GM19351 (cell line): ENCODE data around the gene JARID2.

ENCODE experiments used
- ATAC-seq: cut with Tn5 transposase; IDR thresholded peaks from one replicate; pipeline ENCODE4 v1.9.1; 2021; ENCODE audit warnings: mild to moderate bottlenecking, moderate library complexity; ENCODE audit not compliant: unreplicated experiment

Gene JARID2

DNA sequence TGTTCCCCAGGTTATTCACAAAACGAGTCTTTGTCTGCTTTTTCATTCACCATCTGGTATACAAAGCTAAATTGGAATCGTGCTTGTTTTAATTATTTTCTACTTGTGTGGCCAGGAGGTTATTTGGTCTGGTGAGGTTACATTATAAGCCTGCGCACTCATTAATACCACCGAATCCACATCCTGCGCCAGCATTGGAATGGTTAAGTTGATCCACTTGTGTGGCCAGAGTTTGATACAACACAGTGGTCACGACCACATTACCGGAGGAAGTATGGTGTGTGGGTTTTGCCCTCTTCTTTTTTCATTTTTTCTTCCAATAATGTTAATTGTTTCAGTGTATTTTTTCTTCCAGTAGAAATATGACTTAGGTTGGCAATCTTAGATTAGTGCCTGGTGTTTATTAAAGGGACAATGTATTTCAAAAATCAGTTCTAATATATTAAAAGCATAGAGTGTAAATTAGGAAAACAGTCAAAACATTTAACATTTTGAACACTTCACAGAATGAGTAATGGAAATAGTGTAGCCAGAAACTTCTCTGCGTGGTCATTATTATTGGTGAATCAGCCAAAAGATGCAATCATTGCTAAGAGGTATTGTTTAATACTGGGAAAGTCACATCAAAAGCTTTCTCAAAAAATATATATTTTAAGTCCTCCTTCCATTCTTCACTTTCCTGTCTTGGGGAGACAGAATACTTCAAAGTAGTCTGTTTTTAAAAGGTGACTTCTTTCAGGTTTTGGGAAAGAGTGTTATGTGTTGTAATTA is 84.5 kb downstream of the JARID2 start:
- ATAC-seq, result no peak

DNA sequence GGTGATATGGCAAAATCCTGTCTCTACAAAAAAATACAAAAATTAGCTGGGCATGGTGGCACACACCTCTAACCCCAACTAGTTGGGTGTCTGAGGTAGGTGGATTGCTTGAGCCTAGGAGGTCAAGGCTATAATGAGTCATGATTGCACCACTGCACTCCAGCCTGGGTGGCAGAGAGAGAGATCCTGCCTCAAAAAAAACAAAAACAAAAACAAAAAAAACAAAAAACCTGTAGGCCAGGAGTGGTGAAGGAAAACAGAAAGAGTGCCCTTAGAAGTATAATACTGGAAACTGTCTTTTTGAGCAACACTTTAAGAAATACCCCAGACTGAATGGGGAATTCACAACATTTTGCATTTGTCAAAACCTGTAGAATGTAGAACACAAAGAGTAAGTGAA is 85.3 kb downstream of the JARID2 start:
- no peak for ATAC-seq

DNA sequence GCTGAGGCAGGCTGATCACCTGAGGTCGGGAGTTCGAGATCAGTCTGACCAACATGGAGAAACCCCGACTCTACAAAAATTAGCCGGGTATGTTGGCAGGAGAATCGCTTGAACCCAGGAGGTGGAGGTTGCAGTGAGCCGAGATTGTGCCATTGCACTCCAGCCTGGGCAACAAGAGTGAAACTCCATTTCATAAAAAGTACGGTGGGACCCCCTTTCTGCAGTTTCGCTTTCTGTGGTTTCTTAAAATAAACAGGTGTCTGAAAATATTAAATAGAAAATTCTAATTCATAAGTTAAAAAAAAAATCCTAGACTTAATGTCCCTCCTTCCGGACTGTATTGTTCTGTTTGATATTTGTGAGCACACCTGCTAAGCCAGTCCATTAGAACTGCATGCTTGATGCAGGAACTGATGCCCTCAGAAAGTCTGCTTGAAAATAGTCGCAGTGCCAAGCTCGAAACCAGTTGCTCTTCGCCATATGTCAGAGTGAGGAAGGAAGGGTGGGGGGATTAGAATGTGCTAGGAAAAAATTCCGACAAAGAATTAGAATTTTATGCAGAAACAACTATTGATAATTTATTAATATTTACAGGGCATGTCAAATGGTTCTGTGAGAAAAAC is 85.9 kb downstream of the JARID2 start:
- no peak for ATAC-seq

DNA sequence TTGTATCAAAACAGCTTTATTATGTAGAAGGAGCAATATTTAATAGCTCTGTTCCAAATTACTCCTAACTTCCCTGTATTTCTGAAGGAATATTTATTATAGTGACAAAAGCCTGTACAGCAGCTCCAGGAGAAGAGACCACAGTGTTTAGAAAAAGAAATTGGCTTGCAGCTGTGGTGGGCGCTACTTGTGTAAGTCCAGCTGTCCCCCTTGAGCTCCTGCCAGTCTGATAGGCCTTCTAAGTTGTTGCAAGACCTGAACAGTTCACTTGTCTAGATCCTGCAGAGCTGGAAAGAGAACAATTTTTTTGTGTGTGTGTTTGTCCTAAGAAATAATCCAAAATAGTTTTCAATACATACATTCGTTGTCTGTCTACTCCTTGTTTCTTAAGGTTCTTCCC is 86.6 kb downstream of the JARID2 start:
- no peak for ATAC-seq

DNA sequence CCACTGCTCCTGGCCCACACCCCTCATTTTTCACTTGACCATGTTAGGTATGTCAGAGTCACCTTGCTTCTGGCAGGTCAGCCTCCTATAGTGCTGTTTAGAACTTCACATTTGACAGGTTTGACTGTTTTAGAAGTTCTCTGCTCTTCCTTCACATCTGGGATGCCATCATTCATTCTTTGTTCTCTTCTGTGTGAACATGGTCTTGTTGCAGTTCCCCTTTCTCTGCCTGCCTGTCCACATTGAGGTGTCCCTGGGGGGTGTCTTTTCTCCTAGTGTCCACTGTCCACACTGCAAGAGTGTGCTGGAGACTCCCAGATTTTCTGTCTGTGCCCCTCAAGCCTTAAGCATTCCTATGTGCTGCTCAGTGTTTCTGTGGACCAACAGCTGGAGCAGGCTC is 89.5 kb downstream of the JARID2 start:
- no peak for ATAC-seq

DNA sequence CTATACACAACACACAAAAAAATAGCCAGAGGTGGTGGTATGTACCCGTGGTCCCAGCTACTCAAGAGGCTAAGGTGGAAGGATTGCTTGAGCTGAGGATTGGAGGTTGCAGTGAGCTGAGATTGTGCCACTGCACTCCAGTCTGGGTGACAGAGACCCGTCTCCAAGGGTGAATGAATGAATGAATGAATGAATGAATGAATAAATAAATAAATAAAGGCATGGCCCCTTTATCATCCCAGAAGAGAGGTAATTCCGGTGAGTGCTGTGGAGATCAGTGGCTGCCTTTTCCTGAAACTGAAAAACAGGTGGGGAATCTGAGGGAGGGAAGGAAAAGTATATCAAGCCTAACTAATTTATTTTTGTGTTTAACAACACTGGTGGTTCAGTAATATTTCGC is 90.0 kb downstream of the JARID2 start:
- no peak for ATAC-seq

DNA sequence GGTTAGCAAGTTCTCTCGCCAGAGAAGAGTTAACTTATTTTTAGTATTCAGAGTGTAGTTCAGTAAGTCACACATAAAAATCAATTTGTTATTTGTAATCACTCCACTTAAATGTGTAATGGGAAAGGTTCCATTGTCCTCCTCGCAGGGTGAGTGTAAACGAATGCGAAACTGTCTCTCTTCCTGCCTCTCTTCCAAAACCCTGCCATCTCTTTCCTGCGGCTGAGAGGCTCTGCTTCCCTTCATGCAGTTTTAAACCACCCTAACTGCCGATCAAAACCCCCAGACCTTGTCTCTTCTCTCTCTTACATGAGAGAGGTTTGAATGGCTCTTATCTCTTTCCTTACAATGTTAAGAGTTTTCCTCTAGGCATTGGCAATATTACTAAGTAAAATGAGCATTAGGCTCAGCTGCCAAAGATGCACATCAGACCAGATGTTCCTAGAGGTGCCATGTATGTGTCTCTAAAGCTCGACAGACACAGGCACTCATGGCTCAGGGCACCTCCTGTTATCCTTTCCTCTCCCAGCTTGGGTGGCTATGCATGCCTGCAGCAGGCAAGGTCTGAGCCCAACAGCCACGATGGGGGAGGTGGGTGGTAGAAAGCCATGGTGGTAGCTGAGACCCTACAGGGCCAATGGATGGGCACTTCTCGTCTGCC is 91.2 kb downstream of the JARID2 start:
- no peak for ATAC-seq

DNA sequence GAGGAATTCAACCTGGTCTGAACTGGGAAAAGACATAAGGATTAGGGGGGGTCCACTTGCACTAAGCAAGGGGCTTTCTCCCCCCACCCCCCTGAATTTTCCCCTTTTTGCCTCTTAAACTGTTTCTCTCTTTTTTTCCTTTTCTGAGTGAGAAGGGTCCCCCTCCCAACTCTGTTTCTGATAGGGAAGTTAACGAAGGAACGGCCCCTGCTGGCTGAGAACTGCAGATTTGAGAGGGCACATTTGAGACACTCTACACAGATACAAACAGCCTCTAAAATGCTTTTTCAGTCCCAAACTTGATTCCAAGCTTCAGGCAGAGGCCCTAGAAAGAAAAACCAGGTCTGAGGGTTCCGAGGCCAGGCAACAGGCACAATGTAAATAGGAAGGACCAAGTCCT is 91.7 kb downstream of the JARID2 start:
- ATAC-seq, result no peak

DNA sequence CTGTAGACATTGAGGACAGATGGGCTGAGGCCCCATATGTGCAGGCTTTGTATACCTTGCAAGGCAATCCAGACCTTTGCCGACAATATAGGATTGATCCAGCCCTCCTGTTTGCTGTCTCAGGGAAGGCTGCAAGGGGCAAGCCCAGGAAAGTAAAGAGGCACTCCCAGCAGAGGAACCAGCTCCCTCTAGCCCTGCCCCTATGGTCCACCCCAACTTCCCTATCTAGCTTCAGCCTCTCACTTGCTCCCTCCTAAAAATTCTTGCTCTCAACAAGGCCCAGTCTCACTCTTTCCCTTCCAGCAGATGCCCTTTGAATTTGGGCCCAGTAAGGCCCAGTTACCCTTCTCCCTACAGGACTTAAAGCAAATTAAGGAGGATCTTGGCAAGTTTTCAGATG is 92.6 kb downstream of the JARID2 start:
- no peak for ATAC-seq

DNA sequence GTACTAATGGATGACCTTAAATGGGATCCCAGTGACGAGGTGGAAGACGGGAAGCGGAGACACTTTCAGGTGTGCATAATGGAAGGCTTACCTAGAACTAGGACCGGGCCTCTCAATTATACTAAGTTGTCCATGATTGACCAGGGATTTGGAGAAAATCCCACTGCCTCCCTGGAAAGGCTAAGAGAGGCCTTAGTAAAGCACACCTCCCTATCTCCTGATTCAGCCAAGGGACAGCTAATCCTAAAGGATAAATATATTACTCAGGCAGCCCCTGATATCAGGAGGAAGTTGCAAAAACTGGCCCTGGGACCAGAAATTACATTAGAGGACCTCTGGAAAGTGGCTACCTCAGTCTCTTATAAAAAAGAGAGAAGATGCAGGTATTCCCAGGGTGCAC is 93.2 kb downstream of the JARID2 start:
- ATAC-seq, result no peak

DNA sequence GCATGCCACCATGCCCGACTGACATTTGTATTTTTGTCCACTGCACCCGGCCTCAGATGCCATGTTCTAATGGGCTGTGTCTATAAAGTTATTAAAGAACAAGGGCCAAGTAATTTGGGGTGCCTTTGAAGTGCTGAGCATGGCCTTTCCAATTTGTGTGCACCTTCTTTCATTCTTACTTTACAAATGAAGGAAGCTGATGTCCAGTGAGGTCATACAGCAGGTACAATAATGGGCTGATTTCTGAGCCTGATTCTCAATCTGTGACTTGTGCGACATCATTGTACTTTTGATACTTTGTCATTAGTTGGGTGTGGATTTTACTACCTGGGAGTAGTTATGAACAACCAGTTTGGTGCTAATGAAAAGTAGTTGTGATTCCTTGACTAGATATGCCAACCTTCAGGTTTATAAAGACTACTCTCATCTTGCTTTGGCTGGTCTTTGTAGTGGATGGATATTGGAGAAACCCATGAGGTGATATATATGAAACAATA is 94.3 kb downstream of the JARID2 start:
- ATAC-seq, result no peak

DNA sequence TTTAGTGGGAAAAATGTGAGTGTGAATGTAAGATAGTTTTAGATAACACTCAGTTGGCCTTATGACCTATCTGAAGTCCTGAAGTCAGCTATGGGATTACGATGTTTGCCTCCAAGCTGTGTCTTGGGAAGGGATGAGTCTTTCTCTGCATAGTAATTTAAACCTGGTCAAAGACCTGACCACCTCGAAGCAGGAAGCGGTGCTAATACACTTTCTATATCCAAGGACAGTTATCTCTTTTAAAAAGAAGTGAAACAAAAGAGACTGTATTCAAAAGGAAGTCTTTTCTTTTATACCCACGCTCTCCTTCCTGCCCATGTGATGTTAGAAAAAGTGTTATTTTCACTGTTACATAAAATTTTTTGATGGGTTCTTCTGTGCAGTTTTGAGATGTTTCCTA is 94.9 kb downstream of the JARID2 start:
- ATAC-seq, result no peak

DNA sequence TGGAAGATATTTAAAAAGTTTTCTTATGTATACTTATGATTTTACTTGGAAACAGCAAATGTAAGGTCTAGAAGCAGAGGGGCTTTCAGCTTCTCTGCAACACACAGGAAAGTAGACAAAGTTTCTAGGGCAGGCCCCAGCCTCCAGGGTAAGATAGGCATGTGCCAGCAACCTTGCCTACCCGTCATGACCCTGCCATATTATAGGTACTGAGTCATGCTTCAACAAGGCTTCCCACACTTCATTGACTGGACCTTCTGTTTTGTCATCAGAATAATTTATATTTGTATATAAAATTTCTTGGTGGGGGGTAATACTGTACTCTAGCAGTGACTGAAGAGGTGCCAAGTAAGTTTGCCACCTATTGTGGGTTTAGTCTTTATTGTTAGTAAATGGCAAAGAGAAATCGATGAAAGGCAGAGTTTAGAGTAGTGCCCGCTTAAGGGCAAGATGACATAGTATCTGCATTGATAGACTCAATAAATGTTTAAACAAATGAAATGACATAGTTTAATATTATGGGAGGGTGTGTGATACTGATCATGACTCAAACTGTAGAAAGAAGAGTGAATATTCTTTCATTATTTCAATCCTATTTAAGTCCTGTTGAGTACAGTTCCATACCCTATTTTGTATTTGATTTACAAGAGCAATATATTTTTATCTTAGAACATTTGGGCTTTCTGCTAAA is 95.6 kb downstream of the JARID2 start:
- no peak for ATAC-seq

DNA sequence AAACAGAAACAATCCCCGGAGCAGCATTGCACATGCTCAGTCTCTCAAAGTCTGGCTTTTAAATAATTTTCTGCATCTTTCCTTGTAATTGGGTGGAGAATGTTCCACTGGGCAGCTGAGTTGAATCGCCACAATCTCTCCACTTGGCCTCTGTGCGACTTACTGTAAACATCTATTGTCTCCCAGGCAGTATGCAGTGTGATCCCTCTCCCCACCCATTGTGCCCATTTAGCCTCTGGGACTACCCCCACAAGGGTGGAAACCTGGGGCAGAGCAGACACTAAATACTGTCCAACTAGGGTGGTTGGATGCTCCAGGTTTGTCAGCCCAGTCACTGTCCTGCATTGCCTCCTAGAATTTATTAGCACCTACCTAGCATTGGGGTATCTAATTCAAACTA is 96.2 kb downstream of the JARID2 start:
- ATAC-seq, result no peak

DNA sequence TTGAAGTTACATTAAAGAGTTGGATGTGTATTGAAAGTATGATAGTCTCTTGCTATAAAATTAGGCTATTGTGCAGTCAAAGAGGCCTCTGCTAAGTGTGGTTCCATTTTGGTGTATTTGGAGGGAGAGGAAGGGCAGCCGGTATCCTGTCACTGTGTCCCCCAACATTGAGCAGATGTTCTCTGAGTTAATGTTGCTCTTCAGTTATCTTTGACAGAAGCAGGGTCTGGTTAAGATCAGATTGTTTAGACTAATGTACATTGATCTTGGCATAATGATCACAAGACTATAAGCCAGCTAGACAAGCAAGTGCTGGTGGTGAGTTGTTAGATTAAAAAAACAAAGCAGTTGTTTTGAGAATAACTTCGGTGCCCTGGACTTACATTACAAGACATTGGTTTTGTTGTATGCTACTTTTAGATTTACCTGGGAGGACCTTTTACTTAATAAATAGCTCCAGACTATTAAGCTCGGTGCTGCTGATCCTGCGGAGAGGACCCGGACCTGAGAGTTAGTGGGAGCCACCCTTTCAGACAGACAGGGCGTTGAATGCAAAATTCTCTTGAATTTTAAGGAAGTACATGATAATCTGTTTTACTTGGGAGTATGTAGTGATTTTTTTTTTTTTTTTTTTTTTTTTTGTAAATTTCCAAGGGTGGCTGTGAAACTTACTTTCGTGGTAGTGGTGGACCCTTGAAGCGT is 97.8 kb downstream of the JARID2 start:
- no peak for ATAC-seq

DNA sequence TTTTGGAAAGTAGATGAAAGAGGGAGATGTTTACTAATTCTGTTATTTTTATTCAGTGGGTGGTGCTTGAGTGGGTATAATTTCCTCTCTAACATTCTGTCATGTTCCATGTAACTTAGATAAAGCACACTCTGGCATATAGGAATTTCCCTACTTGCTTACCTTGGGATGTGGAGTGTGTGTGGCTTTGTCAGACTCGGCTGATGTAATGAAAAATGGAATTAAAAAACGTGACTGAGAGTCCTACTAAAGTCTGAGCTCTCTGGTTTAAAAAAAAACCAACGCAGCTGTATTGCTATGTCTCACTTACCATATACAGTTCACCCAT is 98.3 kb downstream of the JARID2 start:
- ATAC-seq, result no peak

DNA sequence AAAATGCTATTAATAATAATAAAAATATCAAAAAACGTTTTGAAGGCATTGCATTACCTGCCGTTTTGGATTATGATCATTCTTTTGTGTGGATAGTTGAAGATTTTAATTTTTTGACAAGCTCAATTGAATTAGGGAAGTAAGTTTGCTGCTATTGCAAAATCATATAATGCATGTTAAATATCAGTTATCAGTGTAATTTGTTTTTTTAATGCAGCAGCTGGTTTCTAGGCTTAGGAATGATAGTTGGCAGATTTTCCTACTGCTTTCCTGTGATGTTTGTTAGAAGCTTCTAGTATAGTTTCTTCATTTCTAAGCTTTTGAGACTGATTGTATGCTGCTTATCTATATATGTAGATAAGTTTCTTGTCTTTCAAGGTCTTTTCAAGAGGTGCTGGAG is 99.0 kb downstream of the JARID2 start:
- no peak for ATAC-seq

DNA sequence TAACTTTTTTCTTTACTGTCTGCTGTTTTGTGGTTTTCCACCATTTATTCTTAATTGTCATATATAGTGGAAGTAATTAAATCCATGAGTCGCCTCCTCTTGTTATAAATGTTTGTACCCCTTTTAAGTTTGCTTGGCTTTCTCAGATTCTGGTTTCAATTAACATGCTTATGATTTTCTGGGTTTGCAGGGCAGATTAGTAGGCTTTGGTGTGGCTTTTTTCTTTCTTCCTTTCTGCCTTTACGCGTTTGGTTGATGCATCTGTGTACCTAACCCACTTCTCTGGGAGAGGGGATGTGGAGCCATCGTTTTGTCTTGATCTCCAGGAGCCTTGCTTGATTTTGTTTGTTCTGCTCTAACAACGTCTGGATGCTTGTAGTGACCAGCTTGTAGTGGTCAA is 100.4 kb downstream of the JARID2 start:
- ATAC-seq, result no peak

DNA sequence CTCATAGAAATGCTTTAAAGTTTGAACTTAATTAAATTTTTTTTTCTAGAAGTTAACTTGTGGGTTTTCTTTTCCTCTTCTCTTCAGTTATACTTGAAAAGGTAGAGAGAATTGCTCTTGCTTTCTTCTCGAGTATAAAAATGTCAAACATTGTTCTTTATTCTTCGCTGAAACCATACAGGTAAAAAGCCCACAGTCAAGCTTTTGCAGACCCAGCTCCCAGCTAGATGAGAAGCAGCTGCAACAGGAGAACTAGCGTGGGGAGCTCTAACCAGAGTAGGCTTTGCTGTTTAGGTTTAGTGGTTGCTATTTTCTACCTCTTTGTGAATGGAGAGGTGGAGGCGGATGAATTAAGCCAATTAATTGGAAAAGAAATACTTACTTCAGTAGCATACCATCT is 102.7 kb downstream of the JARID2 start:
- ATAC-seq, result no peak

DNA sequence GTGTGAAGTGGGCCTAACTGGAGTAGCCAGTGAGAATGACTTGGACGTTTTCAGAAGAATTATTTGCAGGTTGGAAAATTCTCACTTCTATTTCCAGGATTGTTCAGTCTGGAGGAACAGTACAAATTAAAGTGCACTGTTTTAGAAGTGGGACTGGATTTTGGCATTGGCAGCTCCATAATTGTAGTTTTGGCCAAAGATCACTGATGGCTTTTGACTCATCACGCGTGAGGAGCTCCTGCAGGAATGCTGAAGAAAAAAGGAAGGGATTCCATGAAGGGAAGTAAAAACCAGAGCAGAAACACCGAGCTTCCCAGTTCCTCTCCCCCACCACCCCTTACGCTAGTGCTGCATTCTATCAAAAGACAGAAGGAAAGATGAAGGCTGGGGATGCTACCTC is 103.5 kb downstream of the JARID2 start:
- ATAC-seq, result no peak
